ENCODE measurements around the gene WWTR1. TPM values are rescaled to one million over a fixed set of nuclear protein-coding genes. Genes with fewer than 3 reads are reported as not detected.

The WWTR1 gene
- total RNA-seq, 4 donors from 2014 or later: 103 to 148 (median 116) TPM

- intact Hi-C loops (cut with DNase I; ENCODE audit: low total_unique reads): no loop called here
- Histone ChIP-seq H3K27ac (peak overlapping the region in 1 of 2 donors; percentile 42), H3K9me3 (no peaks in the 10 kb centered on the region), H3K4me3 (no peak overlapping the region), H3K27me3 (no peaks in the 10 kb centered on the region), H3K4me1 (peaks cover 5 to 7% of the 10 kb centered on the region in 2 donors), H3K36me3 (no peaks in the 10 kb centered on the region)
- TF ChIP-seq CTCF (IDR thresholded peaks at IDR 0.05) (no peak), POLR2A (IDR thresholded peaks at IDR 0.05) (no peak)
- DNase-seq: no peak
These were observed 37.4 kb downstream of the WWTR1 start for GRCh38 chr3:149620291-149621020.

- intact Hi-C loops (cut with DNase I; ENCODE audit: low total_unique reads): no loop called here
- peak overlapping the region; percentile 1 to 23 for H3K27ac ChIP-seq
These were observed 38.7 kb downstream of the WWTR1 start for GRCh38 chr3:149619136-149619535.

GRCh38 chr3:149618151-149619123 is 39.4 kb downstream of the WWTR1 start:
- H3K27me3 ChIP-seq: no peaks in the 10 kb centered on the region
- no peaks in the 10 kb centered on the region for H3K36me3 ChIP-seq
- TF ChIP-seq POLR2A (IDR thresholded peaks at IDR 0.05): no peak
- TF ChIP-seq CTCF (IDR thresholded peaks at IDR 0.05): no peak
- intact Hi-C loops (cut with DNase I; ENCODE audit: low total_unique reads): no loop called here
- H3K4me1 ChIP-seq: peaks cover 5 to 7% of the 10 kb centered on the region in 2 donors
- no peaks in the 10 kb centered on the region for H3K9me3 ChIP-seq
- H3K4me3 ChIP-seq: no peak overlapping the region
- H3K27ac ChIP-seq: peak overlapping the region; percentile 1 to 23
- DNase-seq: peak in 1 of 2 donors; percentile 30

More at GRCh38 chr3:149619136-149619535, 38.7 kb downstream of the WWTR1 start:
- Histone ChIP-seq H3K36me3 (no peaks in the 10 kb centered on the region), H3K9me3 (no peaks in the 10 kb centered on the region), H3K27me3 (no peaks in the 10 kb centered on the region), H3K4me3 (no peak overlapping the region), H3K4me1 (peaks cover 5 to 7% of the 10 kb centered on the region in 2 donors)
- TF ChIP-seq CTCF (IDR thresholded peaks at IDR 0.05) (no peak), POLR2A (IDR thresholded peaks at IDR 0.05) (no peak)
- no peak for DNase-seq

- Histone ChIP-seq H3K4me1 (peaks cover 0 to 6% of the 10 kb centered on the region in 2 donors), H3K36me3 (no peaks in the 10 kb centered on the region)
These were observed 42.0 kb downstream of the WWTR1 start for GRCh38 chr3:149615731-149616221.

More at GRCh38 chr3:149615731-149616221, 42.0 kb downstream of the WWTR1 start:
- intact Hi-C loops (cut with DNase I; ENCODE audit: low total_unique reads): no loop called here
- no peaks in the 10 kb centered on the region for H3K9me3 ChIP-seq
- peak in 1 of 2 donors; percentile 10 for TF ChIP-seq POLR2A (IDR thresholded peaks at IDR 0.05)
- TF ChIP-seq CTCF (IDR thresholded peaks at IDR 0.05): no peak
- H3K27ac ChIP-seq: peak overlapping the region; percentile 4 to 67
- DNase-seq: no peak
- no peak overlapping the region for H3K4me3 ChIP-seq
- no peaks in the 10 kb centered on the region for H3K27me3 ChIP-seq

Measured in uterus (tissue), 4 donors.